D721Med (cell line): ENCODE measurements around the gene AFF3.

ENCODE experiments used
- DNase-seq: peaks from one replicate; pipeline ENCODE4 v3.0.0; 2011; ENCODE audit warnings: low spot score; ENCODE audit not compliant: insufficient read length
- FAIRE-seq: peaks from 2 replicates; lab custom pipeline; 2011; peaks lifted over from hg19 to GRCh38; lab: Jason Lieb, UNC
- TF ChIP-seq, protein P1 (sequence below): IDR thresholded peaks from 2 replicates; pipeline ENCODE4 v1.5.1; 2012; ENCODE audit warnings: mild to moderate bottlenecking, control low read depth; ENCODE audit not compliant: insufficient read depth; ENCODE audit errors: missing control alignments

The AFF3 gene

GRCh38 chr2:99657691-99658258 lies 484.6 kb downstream of the AFF3 start:
- FAIRE-seq (no peak), DNase-seq (no peak)
- TF ChIP-seq, protein P1, sequence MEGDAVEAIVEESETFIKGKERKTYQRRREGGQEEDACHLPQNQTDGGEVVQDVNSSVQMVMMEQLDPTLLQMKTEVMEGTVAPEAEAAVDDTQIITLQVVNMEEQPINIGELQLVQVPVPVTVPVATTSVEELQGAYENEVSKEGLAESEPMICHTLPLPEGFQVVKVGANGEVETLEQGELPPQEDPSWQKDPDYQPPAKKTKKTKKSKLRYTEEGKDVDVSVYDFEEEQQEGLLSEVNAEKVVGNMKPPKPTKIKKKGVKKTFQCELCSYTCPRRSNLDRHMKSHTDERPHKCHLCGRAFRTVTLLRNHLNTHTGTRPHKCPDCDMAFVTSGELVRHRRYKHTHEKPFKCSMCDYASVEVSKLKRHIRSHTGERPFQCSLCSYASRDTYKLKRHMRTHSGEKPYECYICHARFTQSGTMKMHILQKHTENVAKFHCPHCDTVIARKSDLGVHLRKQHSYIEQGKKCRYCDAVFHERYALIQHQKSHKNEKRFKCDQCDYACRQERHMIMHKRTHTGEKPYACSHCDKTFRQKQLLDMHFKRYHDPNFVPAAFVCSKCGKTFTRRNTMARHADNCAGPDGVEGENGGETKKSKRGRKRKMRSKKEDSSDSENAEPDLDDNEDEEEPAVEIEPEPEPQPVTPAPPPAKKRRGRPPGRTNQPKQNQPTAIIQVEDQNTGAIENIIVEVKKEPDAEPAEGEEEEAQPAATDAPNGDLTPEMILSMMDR = no peak

- no peak for FAIRE-seq
- TF ChIP-seq, protein P1 = no peak
- no peak for DNase-seq
These were observed 485.4 kb downstream of the AFF3 start for GRCh38 chr2:99656994-99657393.

- DNase-seq = no peak
- no peak for FAIRE-seq
- TF ChIP-seq, protein P1 = no peak
These were observed 489.0 kb downstream of the AFF3 start for GRCh38 chr2:99653433-99653832.

DNA sequence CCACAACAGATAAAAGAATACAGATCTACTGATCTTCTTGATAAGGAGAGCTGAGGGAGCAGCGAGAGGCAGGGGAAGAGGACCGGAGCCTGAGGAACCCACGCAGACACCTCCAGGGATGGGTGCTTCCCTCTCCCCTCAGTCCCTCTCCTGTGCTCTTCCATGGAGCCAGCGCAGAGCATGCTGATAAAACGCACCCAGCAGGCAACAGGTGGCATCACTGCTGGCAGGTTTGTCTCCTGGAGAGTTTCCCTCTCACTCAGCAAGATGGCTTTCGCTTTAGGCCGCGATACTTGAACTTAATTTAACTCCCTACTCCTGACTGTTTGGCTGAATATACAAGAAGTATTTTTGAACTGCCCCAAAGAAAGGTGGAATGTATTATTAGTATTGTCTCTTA lies 489.5 kb downstream of the AFF3 start:
- DNase-seq = no peak
- TF ChIP-seq, protein P1 = no peak
- FAIRE-seq = no peak

GRCh38 chr2:99651930-99652670 lies 490.3 kb downstream of the AFF3 start:
- no peak for FAIRE-seq
- TF ChIP-seq, protein P1 = no peak
- DNase-seq = no peak

GRCh38 chr2:99648906-99649789 lies 493.2 kb downstream of the AFF3 start:
- DNase-seq = no peak
- TF ChIP-seq, protein P1 = no peak
- no peak for FAIRE-seq
